K562 (cell line): ENCODE results near the gene MEX3D. TPM values are rescaled to one million over a fixed set of nuclear protein-coding genes. Genes with fewer than 3 reads are reported as not detected.

Experiments used
- ATAC-seq: fragments of 200-7000 bp; cut with Tn5 transposase; 3 replicates; pipeline ENCODE4 v1.9.1; 2020; ENCODE audit warnings: moderate library complexity
- BruUV-seq: library from RNA; stranded (reverse); fragments of 400-500 nt; replicated peaks from 2 replicates; lab custom pipeline; 2021; lab: Mats Ljungman, UMichigan
- CTCF ChIA-PET: fragments of 300-600 bp; formaldehyde crosslinking; extraction: SDS; loops from one replicate; lab custom pipeline; 2021; ENCODE audit warnings: low intra/inter-chr PET ratio; lab: Yijun Ruan, JAX
- POLR2A ChIA-PET: fragments of 300-600, 350-650 bp; sonication (Branson Sonifier 250); formaldehyde crosslinking; extraction: SDS; loops from one replicate; lab custom pipeline; 2021; ENCODE audit warnings: antibody characterized with exemption, inconsistent platforms; lab: Yijun Ruan, JAX
- DNase-seq, 4 experiments: peaks; one replicate each; pipeline versions ENCODE4 v3.0.0 to v3.0.0-alpha.2; 2011 to 2018; ENCODE audit warnings: low spot score in 3 of 4, mixed read lengths in 3 of 4; ENCODE audit errors: extremely low read depth in 1 of 4
- FAIRE-seq: peaks from 2 replicates; lab custom pipeline; 2011; peaks lifted over from hg19 to GRCh38; lab: Jason Lieb, UNC
- H2AFZ ChIP-seq: 2 replicates; pipeline ENCODE4 v1.6.0; 2011; ENCODE audit warnings: low read depth, low read length, control low read depth, inconsistent platforms
- H3K27ac ChIP-seq: fragments of 200-600 bp; 3 replicates; pipeline ENCODE4 v1.8.0; 2011; ENCODE audit warnings: low read depth, mild to moderate bottlenecking, control low read depth, inconsistent platforms, low read length, moderate library complexity, mixed read lengths; ENCODE audit errors: extremely low read depth
- H3K27me3 ChIP-seq, 2 experiments: fragments of 300-600 bp in 1 of 2; 2 replicates in 1 of 2; 3 replicates in 1 of 2; pipeline versions ENCODE4 v1.6.0 to v1.8.0; 2011; ENCODE audit warnings: inconsistent platforms in 2 of 2, low read length in 2 of 2, mild to moderate bottlenecking in 1 of 2, mixed read lengths in 1 of 2, moderate library complexity in 1 of 2; ENCODE audit not compliant: control insufficient read depth in 2 of 2, insufficient read depth in 2 of 2
- H3K36me3 ChIP-seq: fragments of 300-600 bp; 3 replicates; pipeline ENCODE4 v1.8.0; 2011; ENCODE audit warnings: mild to moderate bottlenecking, low read length, inconsistent platforms; ENCODE audit not compliant: control insufficient read depth, insufficient read depth
- H3K4me1 ChIP-seq, 2 experiments: fragments of 200-600 bp in 1 of 2; replicated peaks in 1 of 2; 2 replicates in 1 of 2; 3 replicates in 1 of 2; pipeline versions ENCODE4 v1.5.1 to v1.8.0; 2011; ENCODE audit warnings: inconsistent platforms in 2 of 2, low read length in 2 of 2, mild to moderate bottlenecking in 1 of 2, mixed read lengths in 1 of 2, moderate library complexity in 1 of 2; ENCODE audit not compliant: control insufficient read depth in 2 of 2, insufficient read depth in 2 of 2
- H3K4me2 ChIP-seq: 2 replicates; pipeline ENCODE4 v1.6.1; 2011; ENCODE audit warnings: low read length, control low read depth, inconsistent platforms, mixed read lengths; ENCODE audit not compliant: insufficient read depth
- H3K4me3 ChIP-seq: fragments of 200-600 bp; sonication (generic), shearing (Covaris generic); 2 replicates; pipeline ENCODE4 v1.5.1; 2016; ENCODE audit warnings: control low read depth, inconsistent platforms
- H3K79me2 ChIP-seq: fragments of 200-600 bp; 3 replicates; pipeline ENCODE4 v1.8.0; 2011; ENCODE audit warnings: low read length, inconsistent platforms; ENCODE audit not compliant: control insufficient read depth, insufficient read depth
- H3K9ac ChIP-seq, 2 experiments: 2 replicates each; pipeline versions ENCODE4 v1.6.0 to v1.6.1; 2011; ENCODE audit warnings: low read depth in 2 of 2, low read length in 2 of 2, control low read depth in 1 of 2, inconsistent platforms in 1 of 2, mild to moderate bottlenecking in 1 of 2, mixed read lengths in 1 of 2; ENCODE audit not compliant: insufficient read depth in 1 of 2
- H3K9me1 ChIP-seq: one replicate; pipeline ENCODE4 v1.6.0; 2011; ENCODE audit warnings: inconsistent platforms, mild to moderate bottlenecking, low read length, moderate library complexity; ENCODE audit not compliant: control insufficient read depth, insufficient read depth
- H3K9me3 ChIP-seq: replicated peaks from 2 replicates; pipeline ENCODE4 v1.5.1; 2011; ENCODE audit warnings: low read depth, low read length, inconsistent platforms; ENCODE audit not compliant: control insufficient read depth, insufficient read depth
- H4K20me1 ChIP-seq: replicated peaks from 2 replicates; pipeline ENCODE4 v1.6.1; 2011; ENCODE audit warnings: low read length, inconsistent platforms, mixed read lengths; ENCODE audit not compliant: control insufficient read depth, insufficient read depth
- BCOR ChIP-seq: fragments of 450-650 bp; IDR thresholded peaks from 2 replicates; pipeline ENCODE4 v1.6.1; 2016
- KAT7 ChIP-seq: sonication (generic); formaldehyde crosslinking; IDR thresholded peaks from 2 replicates; pipeline ENCODE4 v1.8.0; 2022; ENCODE audit warnings: missing genetic modification reagents, mild to moderate bottlenecking, borderline replicate concordance
- PURB ChIP-seq: sonication (generic); formaldehyde crosslinking; IDR thresholded peaks from 2 replicates; pipeline ENCODE4 v1.9.0; 2021; ENCODE audit warnings: low read depth, mild to moderate bottlenecking, missing genetic modification reagents
- PYGO2 ChIP-seq: fragments of 450-650 bp; IDR thresholded peaks from 2 replicates; pipeline ENCODE4 v1.6.1; 2016; ENCODE audit warnings: mild to moderate bottlenecking, missing genetic modification characterization, moderate library complexity, missing compliant biosample characterization
- THAP7 ChIP-seq: fragments of 250-450 bp; sonication (Bioruptor Pico); IDR thresholded peaks from 2 replicates; pipeline ENCODE4 v1.5.0; 2021
- ZNF121 ChIP-seq: sonication (generic); formaldehyde crosslinking; conservative IDR thresholded peaks from 2 replicates; pipeline ENCODE4 v1.8.0; 2022; ENCODE audit warnings: missing genetic modification reagents
- ZNF140 ChIP-seq: fragments of 250-450 bp; sonication (Bioruptor Pico); IDR thresholded peaks from 2 replicates; pipeline ENCODE4 v1.8.0; 2021; ENCODE audit warnings: moderate library complexity, mild to moderate bottlenecking, inconsistent platforms
- ZNF239 ChIP-seq: fragments of 250-450 bp; sonication (Bioruptor Pico); IDR thresholded peaks from 2 replicates; pipeline ENCODE4 v1.4.0; 2020; ENCODE audit warnings: mild to moderate bottlenecking
- ZNF316 ChIP-seq: fragments of 450-650 bp; IDR thresholded peaks from 2 replicates; pipeline ENCODE4 v1.6.1; 2016
- WGBS: fragments of 100-300 bp; shearing (Covaris generic); methylation state at CpG from one replicate; pipeline ENCODE4 v1.1.6; 2016; ENCODE audit warnings: low coverage, mixed read lengths; ENCODE audit not compliant: insufficient coverage; ENCODE audit errors: missing lambda C conversion rate; 5-methylcytosine and 5-hydroxymethylcytosine counted together
- in situ Hi-C: fragments of 300-500 bp; cut with MboI; formaldehyde crosslinking; loops from 4 replicates; pipeline ENCODE4 v1.15.0; 2018; ENCODE audit warnings: inconsistent platforms, mixed read lengths
- intact Hi-C: fragments of 100-400 bp; cut with micrococcal nuclease; formaldehyde crosslinking; loops from 2 replicates; pipeline ENCODE4 v1.14.2; 2022
- polyA plus RNA-seq, 8 experiments: library from polyadenylated mRNA; depleted of rRNA in 4 of 8; stranded (reverse) in 5 of 8; unstranded in 3 of 8; fragments of >200 nt; fragmentation: Nextera tagmentation in 2 of 8; fragmentation: Illumina TruSeq in 1 of 8; extraction: Ambion mirVana in 2 of 8; extraction: Trizol in 1 of 8; gene quantifications; 2 replicates each; pipeline versions ENCODE4 v1.2.1 to v1.2.3, GENCODE V29; 2011 to 2014; ENCODE audit warnings: inconsistent platforms in 1 of 8, missing spikeins in 1 of 8
- total RNA-seq, 7 experiments: library from RNA; depleted of rRNA in 6 of 7; stranded (reverse); fragments of >200 nt in 6 of 7; fragmentation: Illumina TruSeq in 2 of 7; extraction: Trizol in 2 of 7; gene quantifications; 2 replicates each; pipeline versions ENCODE4 v1.2.1 to v1.2.3, GENCODE V29; 2011 to 2021; ENCODE audit warnings: low replicate concordance in 1 of 7

MEX3D gene
- total and polyA plus RNA-seq, 9 of the 15 experiments (the other 6 are each of a cell fraction or from before 2014, with no cell fraction given) = 1.7 to 39.3 (median 5.7) TPM

DNA sequence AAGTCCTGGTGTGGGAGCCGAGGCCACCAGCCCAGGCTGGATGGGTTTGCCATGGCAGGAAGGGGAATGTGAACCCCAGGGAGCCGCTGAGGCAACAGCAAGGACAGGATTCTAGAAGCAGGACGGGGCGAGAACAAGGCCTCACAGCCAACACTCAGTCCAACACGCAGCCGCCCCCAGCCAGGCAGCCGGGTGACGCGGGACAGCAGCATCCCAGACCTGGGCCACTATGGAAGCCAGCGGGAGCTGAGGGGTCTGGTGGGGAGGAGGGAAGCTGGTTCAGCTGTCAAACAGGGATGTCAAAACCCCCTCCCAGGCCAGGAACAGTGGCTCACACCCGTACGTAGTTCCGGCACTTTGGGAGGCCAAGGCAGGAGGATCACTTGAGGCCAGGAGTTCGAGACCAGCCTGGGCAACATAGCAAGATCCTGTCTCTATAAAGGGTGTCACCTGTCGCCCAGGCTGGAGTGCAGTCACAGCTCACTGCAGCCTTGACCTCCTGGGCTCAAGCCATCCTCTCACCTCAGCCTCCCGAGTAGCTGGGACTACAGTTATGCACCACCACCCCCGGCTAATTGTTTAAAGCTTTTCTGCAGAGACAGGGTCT is 6.8 kb downstream of the MEX3D start:
- H3K9me1 ChIP-seq = no peaks in the 10 kb centered on the region
- WGBS = 92% methylated on average over 16 of the region's 17 CpGs
- no peak overlapping the region for H3K27ac ChIP-seq
- no TSS peak for BruUV-seq
- H3K79me2 ChIP-seq = peaks cover 35% of the 10 kb centered on the region
- H2AFZ ChIP-seq = no peak overlapping the region
- H3K9ac ChIP-seq = peak overlapping the region in 1 of 2 experiments; percentile 43; a peak in 2 of 4 replicates
- H4K20me1 ChIP-seq = peaks cover 5% of the 10 kb centered on the region
- peaks cover 0 to 45% of the 10 kb centered on the region in 2 experiments; a peak in 4 of 5 replicates for H3K4me1 ChIP-seq
- intact Hi-C loops (no loop called here), in situ Hi-C loops (no loop called here)
- TF ChIP-seq ZNF121 = peak; percentile 87
- TF ChIP-seq THAP7 (CRISPR knock-in tag) = no peak
- no peak for TF ChIP-seq ZNF140 (CRISPR knock-in tag)
- no peak for TF ChIP-seq PURB
- no peak for TF ChIP-seq ZNF316
- TF ChIP-seq PYGO2 (tag) = no peak
- TF ChIP-seq ZNF239 (CRISPR knock-in tag) = no peak
- TF ChIP-seq BCOR = 0 out of 2 replicates have a peak, but pooled peaks have one; percentile 26
- 0 out of 2 replicates have a peak, but pooled peaks have one; percentile 40 for TF ChIP-seq KAT7 (CRISPR knock-in tag)
- TF ChIP-seq, all 486 proteins: peak for 3
- CTCF ChIA-PET = no interaction called here
- no peaks in the 10 kb centered on the region for H3K27me3 ChIP-seq
- ATAC-seq (no peak), DNase-seq (no peak), FAIRE-seq (no peak)
- no peak overlapping the region for H3K4me3 ChIP-seq
- H3K4me2 ChIP-seq = no peak overlapping the region
- POLR2A ChIA-PET = no interaction called here
- peaks cover 12% of the 10 kb centered on the region; the same call in 1 of the 3 replicates for H3K36me3 ChIP-seq
- no peaks in the 10 kb centered on the region for H3K9me3 ChIP-seq
